HAP-1 (cell line): ENCODE results near the gene SCAPER.
"Not testable (repeated sequence)": the region's sequence is repeated elsewhere in the genome, so short reads cannot be mapped to it uniquely, and the experiment has no call there.

Experiments
- DNase-seq, 2 experiments: peaks; one replicate each; pipeline ENCODE4 v3.0.0-alpha.2; 2016 to 2020; ENCODE audit warnings: low spot score in 2 of 2
- H3K27me3 ChIP-seq: fragments of 250-450 bp; sonication (Bioruptor Pico); 2 replicates; pipeline ENCODE4 v1.5.1; 2020; ENCODE audit warnings: low read depth, mild to moderate bottlenecking, moderate library complexity
- H3K36me3 ChIP-seq: fragments of 250-450 bp; sonication (Bioruptor Pico); replicated peaks from 2 replicates; pipeline ENCODE4 v1.5.1; 2020; ENCODE audit warnings: mild to moderate bottlenecking
- H3K4me1 ChIP-seq: fragments of 250-450 bp; sonication (Bioruptor Pico); 2 replicates; pipeline ENCODE4 v1.5.1; 2020; ENCODE audit warnings: mild to moderate bottlenecking
- H3K4me3 ChIP-seq: fragments of 250-450 bp; sonication (Bioruptor Pico); 2 replicates; pipeline ENCODE4 v1.5.1; 2020; ENCODE audit warnings: mild to moderate bottlenecking, moderate library complexity
- H3K9me3 ChIP-seq: fragments of 250-450 bp; sonication (Bioruptor Pico); 2 replicates; pipeline ENCODE4 v1.5.1; 2020; ENCODE audit warnings: mild to moderate bottlenecking, moderate library complexity
- in situ Hi-C: fragments of 300-500 bp; cut with MboI; formaldehyde crosslinking; loops from 3 replicates; pipeline ENCODE4 v1.14.3; 2020; ENCODE audit warnings: low sequenced_read_pairs, inconsistent platforms, mixed read lengths

The SCAPER gene

GRCh38 chr15:76313175-76313567, 592.0 kb downstream of the SCAPER start:
- H3K4me1 ChIP-seq, result peaks cover 11% of the 10 kb centered on the region
- H3K4me3 ChIP-seq, H3K9me3 ChIP-seq, in situ Hi-C loops, DNase-seq, H3K27me3 ChIP-seq, H3K36me3 ChIP-seq: not testable (repeated sequence)

- no peak for DNase-seq
- peaks cover 11% of the 10 kb centered on the region for H3K4me1 ChIP-seq
- H3K36me3 ChIP-seq, result peaks cover 3% of the 10 kb centered on the region; the same call in 1 of the 2 replicates
- H3K27me3 ChIP-seq, result no peaks in the 10 kb centered on the region
- in situ Hi-C loops, result no loop called here
- no peak overlapping the region for H3K4me3 ChIP-seq
- no peaks in the 10 kb centered on the region for H3K9me3 ChIP-seq
These were observed 592.5 kb downstream of the SCAPER start for GRCh38 chr15:76312540-76313174.

GRCh38 chr15:76311100-76311953, 593.8 kb downstream of the SCAPER start, which contains the start of gene ETFA:
Gene ETFA (minus strand): TSS chr15:76311469. CDS start chr15:76311388, 81 bp downstream.
- Histone ChIP-seq H3K27me3 (no peaks in the 10 kb centered on the region), H3K4me3 (peak within 1 kb of the TSS; percentile 95), H3K4me1 (peaks cover 15% of the 10 kb centered on the region), H3K36me3 (peaks cover 3% of the 10 kb centered on the region; the same call in 1 of the 2 replicates), H3K9me3 (no peaks in the 10 kb centered on the region)
- in situ Hi-C loops, result no loop called here
- DNase-seq, result peak; percentile 100

GRCh38 chr15:76310475-76311099, 594.6 kb downstream of the SCAPER start:
- Histone ChIP-seq H3K9me3 (no peaks in the 10 kb centered on the region), H3K36me3 (peaks cover 3% of the 10 kb centered on the region; the same call in 1 of the 2 replicates), H3K4me1 (peaks cover 15% of the 10 kb centered on the region), H3K27me3 (no peaks in the 10 kb centered on the region), H3K4me3 (peak overlapping the region; percentile 95)
- peak; percentile 33 to 54 for DNase-seq
- in situ Hi-C loops, result no loop called here

GRCh38 chr15:76309601-76310330, 595.4 kb downstream of the SCAPER start:
- H3K27me3 ChIP-seq, result no peaks in the 10 kb centered on the region
- peaks cover 20% of the 10 kb centered on the region for H3K4me1 ChIP-seq
- in situ Hi-C loops, result no loop called here
- peak overlapping the region; percentile 95 for H3K4me3 ChIP-seq
- no peaks in the 10 kb centered on the region; the same call in 1 of the 2 replicates for H3K9me3 ChIP-seq
- peaks cover 3% of the 10 kb centered on the region; the same call in 1 of the 2 replicates for H3K36me3 ChIP-seq
- no peak for DNase-seq

- peaks cover 41% of the 10 kb centered on the region for H3K4me1 ChIP-seq
- DNase-seq, result no peak
- peaks cover 2% of the 10 kb centered on the region; the same call in 1 of the 2 replicates for H3K9me3 ChIP-seq
- no peaks in the 10 kb centered on the region for H3K27me3 ChIP-seq
- 0 out of 2 replicates have a peak, but pooled peaks cover 4% of the 10 kb centered on the region for H3K36me3 ChIP-seq
- in situ Hi-C loops, result no loop called here
- H3K4me3 ChIP-seq, result no peak overlapping the region
These were observed 601.2 kb downstream of the SCAPER start for GRCh38 chr15:76303909-76304308.

- no peaks in the 10 kb centered on the region for H3K27me3 ChIP-seq
- in situ Hi-C loops, result no loop called here
- no peak for DNase-seq
These were observed 605.4 kb downstream of the SCAPER start for GRCh38 chr15:76299786-76300185.

GRCh38 chr15:76298986-76299385, 606.2 kb downstream of the SCAPER start:
- H3K27me3 ChIP-seq, result no peaks in the 10 kb centered on the region
- in situ Hi-C loops, result no loop called here

More at GRCh38 chr15:76299786-76300185, 605.4 kb downstream of the SCAPER start:
- no peak overlapping the region for H3K4me3 ChIP-seq
- peaks cover 30% of the 10 kb centered on the region for H3K4me1 ChIP-seq
- 0 out of 2 replicates have a peak, but pooled peaks cover 4% of the 10 kb centered on the region for H3K36me3 ChIP-seq
- H3K9me3 ChIP-seq, result peaks cover 2% of the 10 kb centered on the region; the same call in 1 of the 2 replicates

GRCh38 chr15:76297951-76298350, 607.2 kb downstream of the SCAPER start:
- H3K4me1 ChIP-seq, result peaks cover 24% of the 10 kb centered on the region
- DNase-seq, in situ Hi-C loops, H3K9me3 ChIP-seq, H3K36me3 ChIP-seq, H3K27me3 ChIP-seq, H3K4me3 ChIP-seq: not testable (repeated sequence)

More at GRCh38 chr15:76298986-76299385, 606.2 kb downstream of the SCAPER start:
- Histone ChIP-seq H3K4me3 (no peak overlapping the region), H3K4me1 (peaks cover 28% of the 10 kb centered on the region), H3K36me3 (0 out of 2 replicates have a peak, but pooled peaks cover 4% of the 10 kb centered on the region), H3K9me3 (no peaks in the 10 kb centered on the region; the same call in 1 of the 2 replicates)
- no peak for DNase-seq
